Neural progenitor cell (in vitro differentiated cells): ENCODE data around the gene TMEM131L. TPM values are rescaled to one million over a fixed set of nuclear protein-coding genes. Genes with fewer than 3 reads are reported as not detected.

Experiments
- DNase-seq: peaks from one replicate; pipeline ENCODE4 v3.0.0-alpha.2; 2016; ENCODE audit warnings: low spot score
- H2AFZ ChIP-seq: fragments of 200-600 bp; sonication (generic); replicated peaks from 2 replicates; pipeline ENCODE4 v1.6.1; 2016; ENCODE audit warnings: antibody characterized with exemption
- H3F3A ChIP-seq: fragments of 200-600 bp; sonication (generic); 2 replicates; pipeline ENCODE4 v1.6.1; 2016; ENCODE audit warnings: antibody characterized with exemption, low read depth
- H3K27ac ChIP-seq: fragments of 200-600 bp; sonication (generic); 2 replicates; pipeline ENCODE4 v1.5.1; 2016; ENCODE audit warnings: mild to moderate bottlenecking
- H3K27me3 ChIP-seq: fragments of 200-600 bp; sonication (generic); 2 replicates; pipeline ENCODE4 v1.6.1; 2016; ENCODE audit warnings: mild to moderate bottlenecking, moderate library complexity
- H3K36me3 ChIP-seq: fragments of 200-600 bp; sonication (generic); 2 replicates; pipeline ENCODE4 v1.5.1; 2016
- H3K4me1 ChIP-seq: fragments of 200-600 bp; sonication (generic); 2 replicates; pipeline ENCODE4 v1.6.1; 2016; ENCODE audit warnings: mixed run types
- H3K4me2 ChIP-seq: fragments of 200-600 bp; sonication (generic); 2 replicates; pipeline ENCODE4 v1.6.1; 2016
- H3K4me3 ChIP-seq: fragments of 200-600 bp; sonication (generic); 2 replicates; pipeline ENCODE4 v1.5.1; 2016
- H3K79me2 ChIP-seq: fragments of 200-600 bp; sonication (generic); 2 replicates; pipeline ENCODE4 v1.6.1; 2016; ENCODE audit warnings: low read depth
- H3K9ac ChIP-seq: fragments of 200-600 bp; sonication (generic); 2 replicates; pipeline ENCODE4 v1.6.1; 2016
- H3K9me3 ChIP-seq: fragments of 200-600 bp; sonication (generic); 2 replicates; pipeline ENCODE4 v1.5.1; 2016; ENCODE audit warnings: low read depth
- H4K20me1 ChIP-seq: fragments of 200-600 bp; sonication (generic); 2 replicates; pipeline ENCODE4 v1.6.1; 2016; ENCODE audit warnings: low read depth
- H3K27ac Mint-ChIP-seq: 3 replicates; pipeline ENCODE4 v1.8.0; 2021; ENCODE audit warnings: mixed read lengths
- H3K27me3 Mint-ChIP-seq: 2 replicates; pipeline ENCODE4 v1.8.0; 2022; ENCODE audit warnings: low read depth, mild to moderate bottlenecking, inconsistent platforms, moderate library complexity, mixed read lengths; ENCODE audit not compliant: insufficient read depth
- H3K36me3 Mint-ChIP-seq: 3 replicates; pipeline ENCODE4 v1.8.0; 2021; ENCODE audit warnings: mixed read lengths
- H3K4me1 Mint-ChIP-seq: 3 replicates; pipeline ENCODE4 v1.8.0; 2021; ENCODE audit warnings: mixed read lengths
- H3K4me3 Mint-ChIP-seq: 3 replicates; pipeline ENCODE4 v1.8.0; 2021; ENCODE audit warnings: mild to moderate bottlenecking, moderate library complexity, mixed read lengths
- H3K9me3 Mint-ChIP-seq: 3 replicates; pipeline ENCODE4 v1.8.0; 2020; ENCODE audit warnings: mixed read lengths
- EZH2 ChIP-seq: fragments of 200-600 bp; sonication (generic); IDR thresholded peaks from 2 replicates; pipeline ENCODE4 v1.6.1; 2017; ENCODE audit warnings: antibody characterized with exemption, mild to moderate bottlenecking, moderate library complexity
- EZH2phosphoT487 ChIP-seq: fragments of 200-600 bp; sonication (generic); IDR thresholded peaks from 2 replicates; pipeline ENCODE4 v1.6.1; 2017; ENCODE audit warnings: antibody characterized with exemption
- total RNA-seq: library from RNA; depleted of rRNA; stranded (reverse); fragments of >200 nt; gene quantifications from 2 replicates; pipeline ENCODE4 v1.2.3, GENCODE V29; 2015; ENCODE audit warnings: low replicate concordance
- TF ChIP-seq, protein P1 (sequence below): fragments of 200-600 bp; sonication (generic); IDR thresholded peaks from 2 replicates; pipeline ENCODE4 v1.5.1; 2017; ENCODE audit warnings: antibody characterized with exemption, mild to moderate bottlenecking

The TMEM131L gene
- total RNA-seq, 1 donor from 2014 or later, result 14.8 TPM

DNA sequence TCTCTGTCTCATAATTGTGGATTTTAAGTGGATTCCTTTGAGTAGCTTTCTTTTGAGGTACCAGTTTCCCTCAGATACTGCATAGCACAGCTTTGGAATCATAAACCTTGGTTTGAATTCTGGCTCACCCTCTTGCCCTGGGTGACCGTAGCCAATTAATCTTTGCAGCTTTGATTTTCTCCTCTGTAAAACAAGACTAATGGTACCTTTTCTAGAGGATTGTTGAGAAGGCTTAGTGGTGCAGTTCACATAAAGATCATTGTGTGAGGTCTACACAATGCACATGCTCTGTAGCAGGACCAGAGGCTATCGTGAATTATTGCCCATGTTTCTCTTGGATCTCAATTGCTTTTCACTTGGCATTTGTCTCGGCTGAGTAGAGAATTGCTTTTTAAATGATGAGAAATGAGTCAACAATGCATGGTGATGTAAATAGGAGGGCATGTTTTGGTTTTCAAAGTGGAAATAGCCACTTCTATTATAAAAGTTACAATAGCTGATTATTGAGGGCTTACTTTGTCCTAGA, 47.9 kb downstream of the TMEM131L start:
- no peak overlapping the region for H3K4me3 Mint-ChIP-seq
- H3K27me3 Mint-ChIP-seq, result no peaks in the 10 kb centered on the region
- Histone ChIP-seq H3K4me1 (peaks cover 23% of the 10 kb centered on the region), H4K20me1 (no peaks in the 10 kb centered on the region), H3K9me3 (no peaks in the 10 kb centered on the region), H3K9ac (no peak overlapping the region), H3K4me3 (no peak overlapping the region), H3F3A (no peaks in the 10 kb centered on the region), H3K36me3 (no peaks in the 10 kb centered on the region), H3K27ac (no peak overlapping the region), H3K4me2 (peak overlapping the region; percentile 5), H2AFZ (no peak overlapping the region), H3K79me2 (no peaks in the 10 kb centered on the region), H3K27me3 (no peaks in the 10 kb centered on the region)
- peaks cover 39% of the 10 kb centered on the region for H3K4me1 Mint-ChIP-seq
- TF ChIP-seq, protein P1, sequence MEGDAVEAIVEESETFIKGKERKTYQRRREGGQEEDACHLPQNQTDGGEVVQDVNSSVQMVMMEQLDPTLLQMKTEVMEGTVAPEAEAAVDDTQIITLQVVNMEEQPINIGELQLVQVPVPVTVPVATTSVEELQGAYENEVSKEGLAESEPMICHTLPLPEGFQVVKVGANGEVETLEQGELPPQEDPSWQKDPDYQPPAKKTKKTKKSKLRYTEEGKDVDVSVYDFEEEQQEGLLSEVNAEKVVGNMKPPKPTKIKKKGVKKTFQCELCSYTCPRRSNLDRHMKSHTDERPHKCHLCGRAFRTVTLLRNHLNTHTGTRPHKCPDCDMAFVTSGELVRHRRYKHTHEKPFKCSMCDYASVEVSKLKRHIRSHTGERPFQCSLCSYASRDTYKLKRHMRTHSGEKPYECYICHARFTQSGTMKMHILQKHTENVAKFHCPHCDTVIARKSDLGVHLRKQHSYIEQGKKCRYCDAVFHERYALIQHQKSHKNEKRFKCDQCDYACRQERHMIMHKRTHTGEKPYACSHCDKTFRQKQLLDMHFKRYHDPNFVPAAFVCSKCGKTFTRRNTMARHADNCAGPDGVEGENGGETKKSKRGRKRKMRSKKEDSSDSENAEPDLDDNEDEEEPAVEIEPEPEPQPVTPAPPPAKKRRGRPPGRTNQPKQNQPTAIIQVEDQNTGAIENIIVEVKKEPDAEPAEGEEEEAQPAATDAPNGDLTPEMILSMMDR, result no peak
- TF ChIP-seq EZH2 (no peak), EZH2phosphoT487 (no peak)
- no peak overlapping the region for H3K27ac Mint-ChIP-seq
- H3K36me3 Mint-ChIP-seq, result peaks cover 6% of the 10 kb centered on the region
- no peaks in the 10 kb centered on the region for H3K9me3 Mint-ChIP-seq
- no peak for DNase-seq

DNA sequence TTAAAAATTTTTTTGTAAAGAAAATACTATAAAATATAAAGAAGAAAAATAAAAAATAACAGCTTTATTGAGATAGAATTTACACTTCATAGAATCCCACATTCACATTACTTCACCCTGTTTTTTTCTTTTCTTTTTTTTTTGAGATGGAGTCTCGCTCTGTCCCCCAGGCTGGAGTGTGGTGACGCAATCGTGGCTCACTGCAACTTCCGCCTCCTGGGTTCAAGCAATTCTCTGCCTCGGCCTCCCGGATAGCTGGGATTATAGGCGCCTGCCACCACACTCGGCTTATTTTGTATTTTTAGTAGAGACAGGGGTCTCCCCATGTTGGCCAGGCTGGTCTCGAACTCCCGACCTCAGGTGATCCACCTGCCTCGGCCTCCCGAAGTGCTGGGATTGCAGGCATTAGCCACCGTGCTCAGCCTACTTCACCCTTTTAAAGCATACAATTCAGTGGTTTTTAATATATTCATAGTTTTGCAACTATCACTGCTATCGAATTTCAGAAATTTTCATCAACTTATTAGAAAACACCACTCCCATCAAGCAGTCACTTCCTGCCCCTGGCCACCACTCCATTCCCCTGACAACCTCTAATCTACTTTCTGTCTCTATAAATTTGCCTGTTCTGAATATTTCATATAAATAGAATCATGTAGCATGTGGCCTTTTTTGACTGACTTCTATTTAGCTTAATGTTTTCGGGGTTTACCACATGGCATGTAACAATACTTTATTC, 48.7 kb downstream of the TMEM131L start:
- no peaks in the 10 kb centered on the region for H3F3A ChIP-seq
- no peaks in the 10 kb centered on the region for H3K9me3 Mint-ChIP-seq
- no peak for DNase-seq
- no peaks in the 10 kb centered on the region for H4K20me1 ChIP-seq
- no peaks in the 10 kb centered on the region for H3K9me3 ChIP-seq
- no peaks in the 10 kb centered on the region for H3K79me2 ChIP-seq
- H3K4me1 ChIP-seq, result peaks cover 23% of the 10 kb centered on the region
- H3K4me1 Mint-ChIP-seq, result peaks cover 43% of the 10 kb centered on the region
- H3K36me3 ChIP-seq, result no peaks in the 10 kb centered on the region
- H2AFZ ChIP-seq, result no peak overlapping the region
- H3K4me2 ChIP-seq, result no peak overlapping the region
- TF ChIP-seq, protein P1, result no peak
- TF ChIP-seq EZH2phosphoT487 (no peak), EZH2 (no peak)
- H3K27me3 Mint-ChIP-seq, result no peaks in the 10 kb centered on the region
- H3K9ac ChIP-seq, result no peak overlapping the region
- no peak overlapping the region for H3K27ac Mint-ChIP-seq
- H3K36me3 Mint-ChIP-seq, result peaks cover 6% of the 10 kb centered on the region
- H3K4me3 Mint-ChIP-seq, result no peak overlapping the region
- H3K27me3 ChIP-seq, result no peaks in the 10 kb centered on the region
- no peak overlapping the region for H3K27ac ChIP-seq
- no peak overlapping the region for H3K4me3 ChIP-seq

DNA sequence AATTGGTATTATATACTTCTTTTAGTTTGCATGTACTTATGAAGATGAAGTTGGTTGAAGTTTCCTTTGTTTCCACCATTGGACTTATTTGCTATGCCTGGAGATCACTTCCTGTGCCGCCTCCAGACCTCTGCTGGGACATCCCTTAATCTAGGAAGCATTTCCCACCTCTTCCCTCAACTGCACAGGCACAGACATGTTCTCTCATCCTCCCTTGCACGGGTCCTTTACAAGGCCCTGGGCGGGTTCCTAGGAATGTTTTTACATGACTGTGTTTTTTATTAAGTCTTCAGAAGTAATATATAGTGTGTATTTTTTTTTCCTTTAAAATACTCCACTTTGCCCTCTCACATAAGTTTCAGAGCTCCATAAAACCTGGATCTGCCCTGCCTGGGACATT, 51.0 kb downstream of the TMEM131L start:
- Histone ChIP-seq H3K4me1 (peaks cover 21% of the 10 kb centered on the region), H3K27ac (no peak overlapping the region), H3K36me3 (no peaks in the 10 kb centered on the region), H3F3A (no peaks in the 10 kb centered on the region), H2AFZ (no peak overlapping the region), H3K4me2 (no peak overlapping the region), H3K9ac (no peak overlapping the region), H3K27me3 (no peaks in the 10 kb centered on the region), H4K20me1 (no peaks in the 10 kb centered on the region), H3K9me3 (no peaks in the 10 kb centered on the region), H3K4me3 (no peak overlapping the region), H3K79me2 (no peaks in the 10 kb centered on the region)
- H3K4me1 Mint-ChIP-seq, result peaks cover 46% of the 10 kb centered on the region
- H3K27ac Mint-ChIP-seq, result peak overlapping the region; percentile 61
- no peak overlapping the region for H3K4me3 Mint-ChIP-seq
- DNase-seq, result no peak
- peaks cover 2% of the 10 kb centered on the region for H3K36me3 Mint-ChIP-seq
- H3K27me3 Mint-ChIP-seq, result no peaks in the 10 kb centered on the region
- peaks cover 2% of the 10 kb centered on the region for H3K9me3 Mint-ChIP-seq
- no peak for TF ChIP-seq EZH2phosphoT487
- no peak for TF ChIP-seq EZH2
- TF ChIP-seq, protein P1, result no peak
